Stimulated activated CD4-positive, alpha-beta T cell treated with anti-CD3 and anti-CD28 coated beads, TNF-alpha, amount 100 ng/mL, for 24 hours (primary cell): ENCODE measurements around the gene LGALS3BP.

Experiments
- DNase-seq, 3 experiments: peaks; one replicate each; pipeline ENCODE4 v3.0.0-alpha.2; 2020; ENCODE audit warnings: low read depth in 3 of 3

LGALS3BP gene

GRCh38 chr17:78939615-78940014 lies 40.1 kb downstream of the LGALS3BP start:
- no peak for DNase-seq

GRCh38 chr17:78937561-78937960 lies 42.2 kb downstream of the LGALS3BP start:
- DNase-seq: no peak

- no peak for DNase-seq
Measured at GRCh38 chr17:78935419-78936323, 44.1 kb downstream of the LGALS3BP start.

- DNase-seq: no peak
Measured at GRCh38 chr17:78934681-78935418, 44.9 kb downstream of the LGALS3BP start.

GRCh38 chr17:78933959-78934568 lies 45.7 kb downstream of the LGALS3BP start:
- no peak for DNase-seq

GRCh38 chr17:78933025-78933958 lies 46.4 kb downstream of the LGALS3BP start:
- peak in 1 of 3 experiments; percentile 34 for DNase-seq

GRCh38 chr17:78929908-78930775 lies 49.6 kb downstream of the LGALS3BP start:
- DNase-seq: no peak

GRCh38 chr17:78925662-78926555 lies 53.8 kb downstream of the LGALS3BP start:
- no peak for DNase-seq

- peak in 2 of 3 experiments; percentile 14 to 59 for DNase-seq
Measured at GRCh38 chr17:78925234-78925633, 54.5 kb downstream of the LGALS3BP start, which contains the start of gene TIMP2. Gene TIMP2, minus strand, starts transcription at chr17:78925387. Its CDS starts 299 bp downstream, at chr17:78925088.

GRCh38 chr17:78924481-78925151 lies 55.1 kb downstream of the LGALS3BP start:
- DNase-seq: no peak

- DNase-seq: peak in 2 of 3 experiments; percentile 9 to 55
Measured at GRCh38 chr17:78923660-78924453, 55.9 kb downstream of the LGALS3BP start.

- DNase-seq: no peak
Measured at GRCh38 chr17:78922816-78923498, 56.8 kb downstream of the LGALS3BP start.

GRCh38 chr17:78921437-78921971 lies 58.2 kb downstream of the LGALS3BP start:
- no peak for DNase-seq
